Activated CD8-positive, alpha-beta memory T cell treated with anti-CD3 and anti-CD28 coated beads, Interleukin-2, amount 50 U/mL, for 48 hours (primary cell): ENCODE results near the gene VPS26C.

Source experiments
- DNase-seq: peaks from one replicate; pipeline ENCODE4 v3.0.0-alpha.2; 2020

VPS26C gene

GRCh38 chr21:37263827-37264600 is 3.1 kb downstream of the VPS26C start:
- no peak for DNase-seq

DNA sequence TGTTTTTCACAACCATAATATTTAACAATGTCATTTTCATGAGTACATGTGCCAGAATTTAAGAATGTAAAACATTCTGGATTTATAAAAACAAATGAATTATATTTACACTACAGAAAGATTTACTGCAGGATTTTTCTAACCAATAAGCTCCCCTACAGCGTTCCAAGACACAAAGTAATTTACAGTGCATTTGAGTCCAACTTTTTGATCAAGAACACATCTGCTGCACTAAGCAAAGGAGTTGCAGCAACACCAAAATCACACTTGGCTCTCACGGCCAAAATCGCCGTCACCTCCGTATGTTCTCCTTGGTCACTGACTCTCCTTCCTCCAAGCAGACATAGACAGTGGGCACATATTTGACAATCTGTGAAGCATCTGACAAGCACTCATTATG is 7.7 kb downstream of the VPS26C start:
- no peak for DNase-seq

GRCh38 chr21:37257967-37258877 is 8.9 kb downstream of the VPS26C start:
- DNase-seq, result peak; percentile 88

- no peak for DNase-seq
These were observed 9.6 kb downstream of the VPS26C start for GRCh38 chr21:37257511-37257966.

DNA sequence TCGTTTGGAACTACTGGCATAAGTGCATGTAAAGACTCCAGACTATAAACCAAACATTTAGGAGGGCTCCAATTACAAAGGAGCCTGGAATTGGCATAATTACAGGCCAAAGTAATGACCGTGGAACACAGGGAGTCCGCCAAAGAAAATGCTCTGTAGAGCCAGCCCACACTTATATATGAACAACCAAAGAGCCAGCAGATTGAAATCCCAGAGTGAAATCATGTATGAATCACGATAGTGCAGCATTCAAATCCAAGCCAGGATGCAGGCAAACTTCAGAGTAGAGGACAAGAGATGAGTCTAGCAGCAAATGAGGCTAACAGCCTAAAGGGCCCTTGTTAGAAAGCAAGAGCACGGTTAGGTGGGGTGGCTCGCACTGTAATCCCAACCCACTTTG is 13.1 kb downstream of the VPS26C start:
- no peak for DNase-seq

- DNase-seq, result no peak
These were observed 15.9 kb downstream of the VPS26C start for GRCh38 chr21:37251294-37251634.

- DNase-seq, result no peak
These were observed 17.8 kb downstream of the VPS26C start for GRCh38 chr21:37249112-37249904.

DNA sequence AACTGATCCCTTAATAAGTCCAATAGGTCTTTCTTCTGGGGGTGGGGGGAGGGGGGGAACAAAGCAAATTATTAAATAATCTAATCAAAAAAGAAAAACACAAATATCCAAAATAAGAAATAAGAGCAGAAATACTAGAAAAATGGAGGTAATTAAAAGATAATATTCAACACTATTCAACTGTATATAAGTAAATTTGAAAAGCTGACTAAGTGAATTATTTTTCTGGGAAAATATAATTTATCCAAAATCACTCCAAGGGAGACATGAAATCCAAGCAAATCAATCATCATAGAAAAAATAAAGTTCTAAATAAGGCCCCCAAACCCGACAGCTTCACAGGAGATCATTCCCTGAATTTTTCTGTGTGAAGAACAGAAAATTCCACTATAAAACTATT is 18.8 kb downstream of the VPS26C start:
- no peak for DNase-seq

DNA sequence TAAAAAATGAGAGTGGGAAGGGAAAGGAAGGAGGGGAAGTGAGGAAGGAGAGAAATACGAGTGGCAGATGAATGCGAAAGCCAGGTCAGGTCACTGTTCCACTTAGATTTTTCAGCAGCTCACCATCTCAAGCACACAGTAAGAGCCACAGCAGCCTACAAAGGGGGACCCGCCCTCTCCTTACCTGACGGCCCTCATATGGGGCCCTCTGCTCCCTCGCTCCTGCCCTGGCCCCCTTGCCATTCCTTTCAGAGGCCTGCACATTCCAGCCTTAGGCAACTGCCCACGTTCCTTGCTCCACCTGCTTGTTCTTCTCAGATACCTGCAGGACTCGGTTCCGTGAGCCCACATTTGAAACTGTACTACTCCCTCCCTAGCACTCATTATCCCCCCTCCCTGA is 22.0 kb downstream of the VPS26C start:
- DNase-seq, result no peak

GRCh38 chr21:37244501-37245095 is 22.5 kb downstream of the VPS26C start:
- no peak for DNase-seq

DNA sequence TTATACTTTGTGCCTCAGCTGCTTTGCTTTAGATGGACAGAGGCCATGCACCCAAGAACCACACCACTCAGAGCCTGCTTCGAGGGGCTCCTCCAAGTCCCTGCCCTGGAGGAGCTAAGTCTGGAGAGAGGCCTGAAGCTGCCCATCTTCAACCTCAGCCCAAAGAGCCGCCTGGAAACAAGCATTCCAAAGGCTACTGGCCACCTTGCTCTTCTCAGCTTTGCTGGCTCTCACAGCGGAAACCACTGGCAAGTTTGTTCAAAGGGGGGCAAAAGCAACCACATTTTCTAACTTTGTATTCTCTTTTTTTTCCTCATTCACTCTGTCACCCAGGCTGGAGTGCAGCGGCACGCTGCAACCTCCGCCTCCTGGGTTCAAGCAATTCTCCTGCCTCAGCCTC is 23.2 kb downstream of the VPS26C start:
- no peak for DNase-seq

GRCh38 chr21:37241426-37241825 is 25.7 kb downstream of the VPS26C start:
- no peak for DNase-seq

- DNase-seq, result no peak
These were observed 26.2 kb downstream of the VPS26C start for GRCh38 chr21:37240978-37241377.

GRCh38 chr21:37237764-37238163 is 29.4 kb downstream of the VPS26C start:
- DNase-seq, result no peak

DNA sequence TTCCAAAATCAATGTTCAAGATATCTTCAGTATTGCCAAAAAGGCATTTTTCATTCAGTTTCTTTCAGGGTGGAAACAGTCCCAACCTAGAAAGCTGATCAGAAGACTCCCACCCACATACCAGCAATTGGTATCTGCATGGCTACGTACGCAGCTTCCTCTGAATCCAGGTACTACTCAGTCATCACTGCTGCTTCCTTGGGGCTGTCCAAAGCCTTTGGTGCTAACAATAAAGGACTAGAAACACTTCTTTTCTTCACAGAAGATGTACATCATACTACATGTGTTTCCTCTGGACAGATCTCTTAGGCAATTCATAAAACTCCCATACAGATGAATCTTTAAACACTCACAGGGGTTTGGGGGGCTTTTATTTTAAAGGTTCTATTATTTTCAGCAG is 29.8 kb downstream of the VPS26C start:
- no peak for DNase-seq

DNA sequence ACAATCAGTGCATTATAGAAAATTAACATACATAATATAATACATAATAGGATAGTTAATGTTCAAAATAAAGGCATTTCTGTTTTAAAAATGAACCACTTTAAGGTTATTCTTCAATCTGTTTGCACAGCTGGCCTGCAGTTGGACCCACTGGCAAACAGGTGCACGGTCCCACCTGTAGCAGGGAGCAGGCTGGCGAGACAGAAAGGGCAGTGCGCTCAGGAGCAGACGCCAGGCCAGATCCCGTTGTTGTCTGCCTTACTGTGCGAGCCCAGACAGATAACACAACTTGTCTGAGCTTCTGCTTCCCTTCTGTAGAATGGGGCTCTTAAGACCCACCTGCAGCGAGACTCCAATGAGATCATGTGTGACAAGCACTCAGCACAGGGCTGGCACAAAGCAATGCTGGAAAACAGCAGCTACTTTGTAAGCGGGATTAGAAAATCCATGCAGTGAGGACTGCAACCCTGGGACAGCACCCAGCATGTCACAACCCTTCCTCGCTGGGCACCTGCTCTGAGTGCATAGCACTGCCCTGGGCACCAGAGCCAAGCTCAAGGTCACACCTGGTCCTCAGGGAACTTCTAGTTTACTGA is 33.5 kb downstream of the VPS26C start:
- DNase-seq, result no peak

- no peak for DNase-seq
These were observed 34.7 kb downstream of the VPS26C start for GRCh38 chr21:37232274-37233018.

DNA sequence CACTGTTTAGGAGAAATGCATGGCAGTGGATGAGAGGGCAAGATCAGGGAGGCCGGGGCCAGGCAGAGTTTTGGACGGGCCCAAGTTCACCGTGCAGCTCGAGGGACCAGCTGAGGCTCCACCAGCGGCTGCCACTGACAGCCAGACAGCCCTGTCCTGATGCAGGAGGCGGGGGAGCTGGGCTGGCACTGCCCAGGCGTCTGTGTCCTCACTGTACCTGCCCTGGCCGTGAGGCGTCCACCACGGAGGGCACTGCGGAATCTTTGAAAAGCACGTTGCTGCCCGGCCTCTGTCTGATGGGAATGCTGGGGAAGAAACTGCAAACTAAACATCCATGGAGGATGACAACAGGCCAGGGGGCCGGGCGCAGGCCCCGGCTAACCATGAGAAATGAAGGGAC is 35.5 kb downstream of the VPS26C start:
- no peak for DNase-seq

DNA sequence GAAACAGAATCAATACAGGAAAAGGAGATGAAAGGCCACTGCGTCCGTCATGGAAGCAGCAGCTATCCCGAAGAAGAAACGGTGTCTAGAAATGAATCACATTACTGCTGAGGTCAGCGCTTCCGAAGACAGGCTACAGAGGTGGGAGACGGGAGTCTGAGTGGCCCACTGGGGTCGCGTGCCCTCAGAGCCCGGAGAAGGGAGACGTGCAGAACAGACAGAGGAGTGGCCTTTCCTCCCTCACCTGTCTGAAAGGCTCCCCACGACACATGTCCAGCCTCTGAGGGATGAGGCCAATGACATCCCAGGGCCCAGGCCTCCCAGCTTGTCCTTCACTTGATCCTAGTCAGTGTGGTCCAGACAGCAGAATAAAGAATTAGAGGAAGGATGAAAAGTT is 35.9 kb downstream of the VPS26C start:
- DNase-seq, result no peak

DNA sequence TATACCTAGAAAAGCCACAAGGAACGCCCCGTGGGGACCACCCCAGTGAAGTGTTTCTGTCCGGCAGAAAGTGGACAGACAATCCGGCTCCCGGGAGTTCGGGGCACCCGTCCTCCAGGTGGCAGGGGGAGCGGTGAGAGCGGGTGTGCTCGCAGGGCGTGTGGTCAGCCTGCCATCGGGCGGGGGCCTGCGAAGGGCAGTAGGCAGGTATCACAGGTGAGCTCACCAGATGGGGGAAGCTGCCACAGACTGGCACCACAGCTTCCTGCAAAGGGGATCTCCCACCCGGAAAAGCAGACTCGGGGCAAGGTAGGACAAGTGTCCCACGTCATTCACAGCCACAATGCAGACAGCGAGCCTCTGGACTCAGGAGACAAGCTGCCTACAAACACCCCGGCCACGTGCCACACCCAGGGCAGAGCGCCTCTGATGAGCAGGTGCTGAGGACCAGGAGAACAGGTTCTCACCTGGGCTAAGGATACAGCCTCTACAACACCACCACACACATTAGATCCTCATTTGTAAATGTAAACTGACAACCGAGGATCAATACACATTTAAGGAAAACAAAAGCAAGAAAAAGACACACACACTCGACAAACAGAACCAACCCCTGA is 36.4 kb downstream of the VPS26C start:
- DNase-seq, result no peak

DNA sequence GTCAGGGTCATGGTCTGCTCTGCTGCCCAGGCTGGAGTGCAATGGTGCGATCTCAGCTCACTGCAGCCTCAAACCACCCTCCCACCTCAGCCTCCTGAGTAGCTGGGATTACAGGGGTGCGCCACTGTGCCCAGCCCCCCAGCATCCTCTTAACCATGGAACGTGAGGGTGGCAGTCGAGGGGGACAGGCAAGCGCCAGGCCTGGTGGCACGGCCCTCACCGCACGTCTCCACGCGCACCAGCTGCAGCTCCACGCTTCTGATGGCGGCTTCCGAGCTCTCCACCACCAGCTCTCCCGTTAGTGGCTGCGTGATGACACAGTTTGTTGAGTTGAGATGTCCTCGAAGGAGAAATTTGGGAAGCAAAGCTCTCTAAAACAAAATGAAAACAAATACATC is 39.1 kb downstream of the VPS26C start:
- no peak for DNase-seq
